Tibial nerve (tissue), 4 donors: Measurements from ENCODE around the gene USP47.

Source experiments
- CTCF ChIP-seq, 5 experiments: fragments of 200-600 bp in 3 of 5; fragments of 450-650 bp in 2 of 5; sonication (generic) in 3 of 5; IDR thresholded peaks; one replicate each; pipeline ENCODE4 v1.5.1; 2016 to 2019; ENCODE audit warnings: antibody characterized with exemption in 5 of 5, mild to moderate bottlenecking in 3 of 5, moderate library complexity in 2 of 5
- EP300 ChIP-seq, 2 donors: sonication (generic); formaldehyde crosslinking; IDR thresholded peaks; one replicate each; pipeline ENCODE4 v1.6.1; 2017; ENCODE audit warnings: antibody characterized with exemption in 2 of 2, mild to moderate bottlenecking in 1 of 2
- POLR2A ChIP-seq, 2 donors: fragments of 450-650 bp; IDR thresholded peaks; one replicate each; pipeline ENCODE4 v1.6.1; 2017; ENCODE audit warnings: antibody characterized with exemption in 2 of 2, mild to moderate bottlenecking in 2 of 2, moderate library complexity in 2 of 2

DNA sequence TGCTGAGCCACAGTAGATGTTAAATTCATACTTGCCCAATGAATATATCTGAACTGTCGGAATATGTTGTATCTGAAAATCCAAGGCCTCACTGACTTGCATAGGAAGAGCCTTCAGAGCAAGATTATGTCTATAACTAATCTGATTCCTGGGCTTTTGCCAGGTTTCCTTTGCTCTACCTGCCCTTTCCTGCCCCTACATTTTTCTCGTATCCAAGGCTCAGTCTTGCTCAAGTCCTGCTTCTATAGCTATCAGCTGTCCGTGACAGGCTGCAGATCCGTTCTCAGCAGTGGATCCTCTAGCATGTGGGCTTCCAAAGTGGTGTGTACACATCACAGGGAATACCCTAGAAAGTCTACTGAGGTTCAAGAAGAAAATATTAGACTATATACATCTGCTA is 18.8 kb upstream of the USP47 start:
- TF ChIP-seq CTCF (IDR thresholded peaks at IDR 0.05) (no peak), POLR2A (IDR thresholded peaks at IDR 0.05) (no peak), EP300 (IDR thresholded peaks at IDR 0.05) (no peak)
